Gastrocnemius medialis (tissue), 4 donors: Measurements from ENCODE around the gene CCDC51.

Experiments used
- POLR2A ChIP-seq, 2 donors: fragments of 450-650 bp; IDR thresholded peaks; one replicate each; pipeline ENCODE4 v1.6.1; 2017; ENCODE audit warnings: antibody characterized with exemption in 2 of 2, mild to moderate bottlenecking in 2 of 2, moderate library complexity in 2 of 2
- TF ChIP-seq, protein P1 (sequence below), 5 experiments: fragments of 450-650 bp in 3 of 5; fragments of 200-600 bp in 2 of 5; sonication (generic) in 2 of 5; IDR thresholded peaks in 4 of 5; conservative IDR thresholded peaks in 1 of 5; 1 replicate in 4 of 5; 2 replicates in 1 of 5; pipeline ENCODE4 v1.5.1; 2016 to 2019; ENCODE audit warnings: antibody characterized with exemption in 5 of 5, mild to moderate bottlenecking in 3 of 5, moderate library complexity in 3 of 5

DNA sequence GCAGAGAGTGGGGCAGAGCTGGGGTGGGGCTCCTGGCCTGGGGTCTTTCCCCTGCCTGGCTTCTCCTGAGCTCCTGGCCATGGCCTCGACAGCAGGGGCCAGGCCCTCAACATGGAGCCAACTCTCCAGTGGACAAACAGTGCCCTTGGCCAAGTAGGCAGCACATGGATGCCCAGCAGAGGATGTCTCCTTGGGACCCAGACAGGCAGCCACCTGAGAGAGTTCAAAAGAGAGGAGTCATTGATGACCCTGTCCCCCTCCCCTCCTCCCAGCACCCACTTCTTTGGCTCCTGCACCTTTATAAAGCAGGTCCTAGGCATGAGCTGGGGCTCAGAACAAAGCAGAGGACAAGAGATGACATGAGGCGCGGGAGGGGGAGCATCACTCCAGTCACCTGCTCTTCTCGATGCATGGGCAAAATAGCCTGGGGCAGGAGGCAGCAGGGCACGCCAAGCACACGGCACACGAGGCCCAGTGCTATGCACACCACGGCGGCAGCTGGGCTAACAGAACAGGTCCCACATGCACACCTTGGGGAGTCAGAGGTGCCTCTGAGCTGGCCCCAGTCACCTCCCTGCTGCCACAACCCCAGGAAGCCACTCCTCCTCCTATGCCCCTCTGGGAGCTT lies 36.6 kb upstream of the CCDC51 start:
- TF ChIP-seq, protein P1, sequence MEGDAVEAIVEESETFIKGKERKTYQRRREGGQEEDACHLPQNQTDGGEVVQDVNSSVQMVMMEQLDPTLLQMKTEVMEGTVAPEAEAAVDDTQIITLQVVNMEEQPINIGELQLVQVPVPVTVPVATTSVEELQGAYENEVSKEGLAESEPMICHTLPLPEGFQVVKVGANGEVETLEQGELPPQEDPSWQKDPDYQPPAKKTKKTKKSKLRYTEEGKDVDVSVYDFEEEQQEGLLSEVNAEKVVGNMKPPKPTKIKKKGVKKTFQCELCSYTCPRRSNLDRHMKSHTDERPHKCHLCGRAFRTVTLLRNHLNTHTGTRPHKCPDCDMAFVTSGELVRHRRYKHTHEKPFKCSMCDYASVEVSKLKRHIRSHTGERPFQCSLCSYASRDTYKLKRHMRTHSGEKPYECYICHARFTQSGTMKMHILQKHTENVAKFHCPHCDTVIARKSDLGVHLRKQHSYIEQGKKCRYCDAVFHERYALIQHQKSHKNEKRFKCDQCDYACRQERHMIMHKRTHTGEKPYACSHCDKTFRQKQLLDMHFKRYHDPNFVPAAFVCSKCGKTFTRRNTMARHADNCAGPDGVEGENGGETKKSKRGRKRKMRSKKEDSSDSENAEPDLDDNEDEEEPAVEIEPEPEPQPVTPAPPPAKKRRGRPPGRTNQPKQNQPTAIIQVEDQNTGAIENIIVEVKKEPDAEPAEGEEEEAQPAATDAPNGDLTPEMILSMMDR (IDR thresholded peaks at IDR 0.05 in 4 of 5, conservative IDR thresholded peaks at IDR 0.05 in 1 of 5) = no peak
- no peak for TF ChIP-seq POLR2A (IDR thresholded peaks at IDR 0.05)
